Stimulated activated memory B cell treated with anti-CD40 and anti-IgM and Interleukin-4, amounts not matched to agents 10 μg/mL and 1 μg/mL and 100 μg/mL, for 72 hours (primary cell): ENCODE results near the gene NME4.

Source experiments
- ATAC-seq: fragments of 150-1000 bp; cut with Tn5 transposase; 2 replicates; pipeline ENCODE4 v1.10.0; 2021
- H3K27ac Mint-ChIP-seq: one replicate; pipeline ENCODE4 v1.8.0; 2022; ENCODE audit warnings: mild to moderate bottlenecking, mixed read lengths
- H3K27me3 Mint-ChIP-seq: one replicate; pipeline ENCODE4 v1.8.0; 2022; ENCODE audit warnings: mixed read lengths
- H3K36me3 Mint-ChIP-seq: one replicate; pipeline ENCODE4 v1.8.0; 2022; ENCODE audit warnings: mixed read lengths
- H3K4me1 Mint-ChIP-seq: one replicate; pipeline ENCODE4 v1.8.0; 2022; ENCODE audit warnings: mixed read lengths
- H3K4me3 Mint-ChIP-seq: one replicate; pipeline ENCODE4 v1.8.0; 2022; ENCODE audit warnings: mild to moderate bottlenecking, moderate library complexity, mixed read lengths
- H3K9me3 Mint-ChIP-seq: one replicate; pipeline ENCODE4 v1.8.0; 2022; ENCODE audit warnings: mixed read lengths

Gene NME4

DNA sequence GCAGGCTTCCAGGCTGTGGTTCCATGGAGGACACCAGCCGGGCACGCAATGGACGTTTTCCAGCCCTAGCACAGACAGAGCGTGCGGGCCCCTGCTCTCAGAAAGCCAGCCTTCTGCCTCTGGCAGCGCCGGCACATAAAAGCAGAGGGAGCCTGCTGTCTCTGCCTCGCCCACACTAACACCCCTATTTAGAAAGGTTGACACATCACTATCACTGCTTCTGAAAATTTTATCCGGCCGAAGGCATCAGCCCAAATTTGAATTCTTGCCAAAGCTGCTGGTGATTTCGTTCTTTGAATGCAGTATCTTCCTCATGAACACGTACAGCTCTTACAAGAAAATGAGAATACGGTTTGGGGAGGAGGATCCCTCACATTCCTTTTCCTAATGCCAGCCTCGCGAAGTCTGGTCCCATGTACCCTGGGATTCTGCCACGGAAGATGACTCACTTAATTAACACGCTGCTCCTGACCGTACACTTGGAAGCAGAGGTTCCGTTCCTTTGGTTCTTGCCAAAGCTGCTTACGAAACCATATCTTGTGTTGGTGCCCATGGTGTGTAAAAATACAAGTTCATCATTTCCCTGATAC is 27.1 kb downstream of the NME4 start:
- H3K4me3 Mint-ChIP-seq = peak overlapping the region; percentile 92
- no peaks in the 10 kb centered on the region for H3K9me3 Mint-ChIP-seq
- peaks cover 40% of the 10 kb centered on the region for H3K4me1 Mint-ChIP-seq
- no peak for ATAC-seq
- H3K36me3 Mint-ChIP-seq = no peaks in the 10 kb centered on the region
- H3K27ac Mint-ChIP-seq = peak overlapping the region; percentile 86
- H3K27me3 Mint-ChIP-seq = peaks cover 16% of the 10 kb centered on the region

- Mint-ChIP-seq H3K36me3 (no peaks in the 10 kb centered on the region), H3K27me3 (peaks cover 16% of the 10 kb centered on the region), H3K4me3 (peak overlapping the region; percentile 92), H3K4me1 (peaks cover 40% of the 10 kb centered on the region), H3K27ac (peak overlapping the region; percentile 86), H3K9me3 (no peaks in the 10 kb centered on the region)
- no peak for ATAC-seq
Observed at GRCh38 chr16:424623-425081, 27.7 kb downstream of the NME4 start.

- Mint-ChIP-seq H3K27ac (peak within 1 kb of the TSS; percentile 86), H3K36me3 (no peaks in the 10 kb centered on the region), H3K4me3 (peak within 1 kb of the TSS; percentile 92), H3K9me3 (no peaks in the 10 kb centered on the region), H3K27me3 (peaks cover 16% of the 10 kb centered on the region), H3K4me1 (peaks cover 40% of the 10 kb centered on the region)
- peak; percentile 97 for ATAC-seq
Observed at GRCh38 chr16:425082-425718, 28.2 kb downstream of the NME4 start, which contains the start of gene RAB11FIP3. RAB11FIP3 (plus strand) TSS chr16:425649; CDS start chr16:426007, 358 bp downstream.

GRCh38 chr16:425740-426114 is 28.7 kb downstream of the NME4 start:
- peak; percentile 68 for ATAC-seq
- peak overlapping the region; percentile 92 for H3K4me3 Mint-ChIP-seq
- peaks cover 41% of the 10 kb centered on the region for H3K4me1 Mint-ChIP-seq
- peaks cover 16% of the 10 kb centered on the region for H3K27me3 Mint-ChIP-seq
- H3K36me3 Mint-ChIP-seq = no peaks in the 10 kb centered on the region
- H3K9me3 Mint-ChIP-seq = no peaks in the 10 kb centered on the region
- H3K27ac Mint-ChIP-seq = peak overlapping the region; percentile 86

GRCh38 chr16:426115-426905 is 29.3 kb downstream of the NME4 start:
- Mint-ChIP-seq H3K27me3 (peaks cover 16% of the 10 kb centered on the region), H3K27ac (peak overlapping the region; percentile 37)

GRCh38 chr16:426906-427249 is 29.9 kb downstream of the NME4 start:
- ATAC-seq = no peak
- H3K4me3 Mint-ChIP-seq = peak overlapping the region; percentile 79
- peaks cover 46% of the 10 kb centered on the region for H3K4me1 Mint-ChIP-seq
- no peaks in the 10 kb centered on the region for H3K36me3 Mint-ChIP-seq
- H3K27me3 Mint-ChIP-seq = peaks cover 16% of the 10 kb centered on the region
- peak overlapping the region; percentile 37 for H3K27ac Mint-ChIP-seq
- H3K9me3 Mint-ChIP-seq = no peaks in the 10 kb centered on the region

More at GRCh38 chr16:426115-426905, 29.3 kb downstream of the NME4 start:
- Mint-ChIP-seq H3K36me3 (no peaks in the 10 kb centered on the region), H3K9me3 (no peaks in the 10 kb centered on the region), H3K4me3 (peak overlapping the region; percentile 79), H3K4me1 (peaks cover 46% of the 10 kb centered on the region)
- ATAC-seq = peak; percentile 1

DNA sequence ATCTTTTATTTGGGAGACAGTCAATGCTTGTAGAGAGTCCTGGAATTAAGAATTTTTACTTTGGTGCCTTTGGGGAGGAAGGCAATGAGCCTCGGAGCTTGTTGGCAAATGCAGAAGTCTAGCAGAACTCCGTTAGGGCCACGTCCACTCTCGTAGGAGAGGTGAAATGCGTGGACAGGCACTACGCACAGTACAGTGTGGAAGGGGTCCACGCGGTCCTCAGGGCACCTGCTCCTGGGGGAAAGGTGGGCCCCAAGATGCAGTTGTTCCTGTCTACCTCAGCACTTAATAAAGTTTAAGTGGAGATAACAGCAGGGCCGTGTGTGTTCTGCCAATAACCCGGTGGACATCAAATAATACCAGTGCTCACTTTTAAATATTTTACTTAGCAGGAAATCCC is 30.3 kb downstream of the NME4 start:
- Mint-ChIP-seq H3K4me3 (peak overlapping the region; percentile 79), H3K27ac (peak overlapping the region; percentile 37), H3K9me3 (no peaks in the 10 kb centered on the region), H3K4me1 (peaks cover 46% of the 10 kb centered on the region), H3K36me3 (no peaks in the 10 kb centered on the region), H3K27me3 (peaks cover 16% of the 10 kb centered on the region)
- no peak for ATAC-seq

DNA sequence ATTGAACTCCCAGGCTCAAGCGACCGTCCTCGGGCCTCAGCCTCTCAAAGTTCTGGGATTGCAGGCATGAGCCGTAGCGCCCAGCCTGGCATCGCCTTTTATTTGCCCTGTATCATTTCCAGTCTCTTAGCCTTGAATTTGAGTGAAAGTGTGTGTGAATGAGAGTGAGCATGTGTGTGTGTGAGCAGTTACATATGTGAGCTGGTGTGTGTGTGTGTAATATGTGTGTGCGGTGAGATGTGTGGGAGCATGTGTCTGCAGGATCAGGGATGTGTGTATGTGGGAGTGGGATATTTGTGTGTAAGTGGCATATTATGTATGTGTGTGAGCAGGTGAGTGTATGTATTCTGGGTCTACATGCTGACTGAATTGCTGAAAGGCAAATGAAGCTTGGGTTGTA is 33.9 kb downstream of the NME4 start:
- ATAC-seq = no peak
- Mint-ChIP-seq H3K4me1 (peaks cover 31% of the 10 kb centered on the region), H3K4me3 (no peak overlapping the region), H3K27ac (no peak overlapping the region), H3K9me3 (no peaks in the 10 kb centered on the region), H3K27me3 (no peaks in the 10 kb centered on the region), H3K36me3 (no peaks in the 10 kb centered on the region)

DNA sequence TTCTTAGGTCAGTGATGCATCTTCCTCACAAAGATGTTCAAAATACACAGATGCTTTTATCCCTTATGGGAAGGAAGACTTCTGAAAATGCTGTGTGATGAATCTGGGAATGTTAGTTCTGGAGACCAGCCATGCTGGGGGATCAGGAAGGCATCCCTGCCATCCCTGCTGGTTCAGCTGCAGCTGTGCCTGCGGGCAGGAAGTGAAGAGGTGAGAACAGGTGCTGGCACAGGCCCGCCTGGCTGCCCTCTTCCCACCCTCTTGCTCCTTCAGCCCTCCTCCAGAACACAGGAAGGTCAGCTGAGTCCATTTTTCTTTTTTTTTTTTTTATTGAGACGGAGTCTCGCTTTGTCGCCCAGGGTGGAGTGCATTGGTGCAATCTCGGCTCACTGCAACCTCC is 43.6 kb downstream of the NME4 start:
- Mint-ChIP-seq H3K4me3 (no peak overlapping the region), H3K36me3 (peaks cover 20% of the 10 kb centered on the region), H3K27ac (no peak overlapping the region), H3K27me3 (no peaks in the 10 kb centered on the region), H3K4me1 (peaks cover 12% of the 10 kb centered on the region), H3K9me3 (no peaks in the 10 kb centered on the region)
- ATAC-seq = no peak

GRCh38 chr16:441447-441846 is 44.4 kb downstream of the NME4 start:
- H3K27ac Mint-ChIP-seq = no peak overlapping the region
- peaks cover 12% of the 10 kb centered on the region for H3K4me1 Mint-ChIP-seq
- H3K36me3 Mint-ChIP-seq = peaks cover 20% of the 10 kb centered on the region
- ATAC-seq = no peak
- H3K9me3 Mint-ChIP-seq = no peaks in the 10 kb centered on the region
- H3K4me3 Mint-ChIP-seq = no peak overlapping the region
- H3K27me3 Mint-ChIP-seq = no peaks in the 10 kb centered on the region

- Mint-ChIP-seq H3K27me3 (no peaks in the 10 kb centered on the region), H3K4me1 (peaks cover 19% of the 10 kb centered on the region), H3K36me3 (peaks cover 20% of the 10 kb centered on the region), H3K27ac (no peak overlapping the region), H3K4me3 (peak overlapping the region; percentile 34), H3K9me3 (no peaks in the 10 kb centered on the region)
- no peak for ATAC-seq
Observed at GRCh38 chr16:442976-443375, 46.0 kb downstream of the NME4 start.

DNA sequence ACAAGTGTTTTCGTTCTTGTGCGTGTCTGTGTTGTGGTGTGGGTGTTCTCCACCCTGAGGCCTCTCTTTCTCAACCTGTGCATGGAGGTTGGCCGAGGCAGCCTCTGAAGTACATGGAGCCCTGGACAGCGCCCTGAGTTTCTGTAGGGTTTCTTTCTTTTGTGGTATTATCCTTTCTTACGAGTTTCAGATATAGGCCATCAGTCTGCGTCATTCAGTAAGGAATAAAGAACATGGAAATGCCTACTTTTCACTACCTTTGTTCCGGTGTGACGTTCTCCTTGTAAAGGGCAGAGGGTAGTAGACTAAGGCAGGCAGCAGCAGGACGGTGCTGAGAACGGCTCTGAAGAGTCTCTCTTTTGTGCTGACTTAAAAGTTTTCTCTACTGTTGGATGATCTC is 47.0 kb downstream of the NME4 start:
- no peaks in the 10 kb centered on the region for H3K9me3 Mint-ChIP-seq
- peaks cover 20% of the 10 kb centered on the region for H3K36me3 Mint-ChIP-seq
- no peaks in the 10 kb centered on the region for H3K27me3 Mint-ChIP-seq
- H3K4me1 Mint-ChIP-seq = peaks cover 22% of the 10 kb centered on the region
- no peak for ATAC-seq
- H3K27ac Mint-ChIP-seq = no peak overlapping the region
- H3K4me3 Mint-ChIP-seq = no peak overlapping the region

GRCh38 chr16:445566-445965 is 48.6 kb downstream of the NME4 start:
- no peak for ATAC-seq

More at GRCh38 chr16:445566-445965, 48.6 kb downstream of the NME4 start:
- peaks cover 10% of the 10 kb centered on the region for H3K36me3 Mint-ChIP-seq
- H3K9me3 Mint-ChIP-seq = no peaks in the 10 kb centered on the region
- H3K4me1 Mint-ChIP-seq = peaks cover 32% of the 10 kb centered on the region
- no peak overlapping the region for H3K4me3 Mint-ChIP-seq
- no peaks in the 10 kb centered on the region for H3K27me3 Mint-ChIP-seq
- H3K27ac Mint-ChIP-seq = no peak overlapping the region
